EL (cell line): ENCODE results near the gene KIF24.
"Not testable (repeated sequence)": the region's sequence is repeated elsewhere in the genome, so short reads cannot be mapped to it uniquely, and the experiment has no call there.

Experiments used
- DNase-seq: peaks from one replicate; pipeline ENCODE4 v3.0.0-alpha.2; 2016

KIF24 gene

DNA sequence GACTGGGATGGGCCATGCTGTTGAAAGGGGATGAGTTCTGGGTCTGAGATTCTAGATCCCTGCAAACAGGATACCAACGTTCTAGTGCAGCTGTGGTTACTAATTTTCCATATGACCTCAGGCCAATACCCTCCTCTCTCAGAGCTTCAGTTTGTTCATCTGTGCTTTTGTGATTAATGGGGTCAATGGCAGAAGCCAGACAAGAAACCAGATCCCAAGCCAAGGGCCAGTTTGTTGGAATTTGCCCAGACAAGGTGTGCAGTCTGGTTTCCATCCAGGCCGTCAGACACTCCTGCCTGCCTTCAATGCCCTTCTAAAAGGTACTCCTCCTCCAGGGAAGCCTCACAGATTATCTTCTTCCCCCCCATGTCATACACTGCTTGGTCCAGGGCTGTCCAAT is 36.2 kb upstream of the KIF24 start:
- DNase-seq, result no peak

GRCh38 chr9:34363619-34364351 is 34.7 kb upstream of the KIF24 start:
- no peak for DNase-seq

DNA sequence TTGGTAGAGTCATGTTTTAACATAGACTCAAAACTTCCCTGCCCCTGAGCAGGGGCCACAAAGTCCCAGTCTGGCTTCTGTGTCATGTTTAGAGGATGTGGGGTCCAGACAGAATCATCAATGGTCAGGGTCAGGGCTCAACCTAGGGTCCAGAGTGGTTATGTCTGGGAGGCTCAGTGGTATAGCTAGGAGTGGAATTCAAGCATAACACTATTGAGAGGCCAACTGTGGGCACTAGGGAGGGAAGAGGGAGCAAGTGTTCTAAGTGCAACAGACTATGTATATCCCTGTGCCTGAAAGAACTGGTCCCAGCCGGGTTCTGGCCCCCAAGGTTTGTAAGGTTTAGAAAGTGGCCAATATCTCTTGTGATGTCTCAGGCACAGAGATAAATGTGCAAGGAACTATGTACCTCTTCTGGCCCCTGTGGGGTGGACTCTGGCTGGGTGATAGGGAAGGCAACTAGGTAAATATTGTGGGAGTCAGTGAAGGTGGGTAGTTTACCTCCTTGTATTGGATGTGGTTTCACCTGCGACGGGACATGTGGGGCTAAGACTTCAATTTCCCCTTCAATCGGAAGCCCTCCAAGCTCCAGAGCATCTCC is 33.6 kb upstream of the KIF24 start:
- DNase-seq, result no peak

DNA sequence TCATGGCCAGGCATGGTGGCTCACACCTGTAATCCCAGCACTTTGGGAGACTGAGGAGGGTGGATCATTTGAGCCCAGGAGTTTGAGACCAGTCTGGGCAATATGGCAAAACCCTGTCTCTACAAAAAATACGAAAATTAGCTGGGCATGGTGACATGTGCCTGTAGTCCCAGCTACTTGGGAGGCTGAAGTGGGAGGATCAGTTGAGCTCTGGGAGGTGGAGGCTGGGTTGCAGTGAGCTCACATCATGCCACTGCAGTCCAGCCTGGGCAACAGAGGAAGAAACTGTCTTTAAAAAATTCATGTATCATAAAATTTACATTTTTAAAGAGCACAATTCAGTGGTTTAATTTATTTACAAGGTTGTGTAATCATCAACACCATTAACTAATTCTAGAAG is 23.9 kb upstream of the KIF24 start:
- not testable (repeated sequence) for DNase-seq

- DNase-seq, result not testable (repeated sequence)
Observed at GRCh38 chr9:34352122-34352652, 23.1 kb upstream of the KIF24 start.

DNA sequence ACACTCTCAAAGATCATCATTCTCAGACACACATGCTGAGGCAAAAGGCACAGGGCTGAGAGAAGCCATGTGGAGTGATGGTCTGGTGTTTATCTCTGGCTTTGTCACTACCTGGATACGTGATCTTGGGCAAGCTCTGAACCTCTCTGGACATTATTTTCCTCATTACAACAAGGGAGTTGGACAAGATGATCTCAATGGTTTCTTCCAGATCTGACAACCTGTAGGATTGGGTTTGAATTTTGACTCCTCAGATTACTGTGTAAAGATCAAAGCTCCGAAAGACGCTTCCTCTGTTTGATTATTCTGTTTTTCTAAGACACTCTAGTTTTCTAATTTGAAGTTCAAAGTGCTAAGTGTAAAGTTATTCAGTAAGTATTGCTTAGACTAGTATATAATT is 20.3 kb upstream of the KIF24 start:
- no peak for DNase-seq

GRCh38 chr9:34347800-34348158 is 18.7 kb upstream of the KIF24 start:
- no peak for DNase-seq

DNA sequence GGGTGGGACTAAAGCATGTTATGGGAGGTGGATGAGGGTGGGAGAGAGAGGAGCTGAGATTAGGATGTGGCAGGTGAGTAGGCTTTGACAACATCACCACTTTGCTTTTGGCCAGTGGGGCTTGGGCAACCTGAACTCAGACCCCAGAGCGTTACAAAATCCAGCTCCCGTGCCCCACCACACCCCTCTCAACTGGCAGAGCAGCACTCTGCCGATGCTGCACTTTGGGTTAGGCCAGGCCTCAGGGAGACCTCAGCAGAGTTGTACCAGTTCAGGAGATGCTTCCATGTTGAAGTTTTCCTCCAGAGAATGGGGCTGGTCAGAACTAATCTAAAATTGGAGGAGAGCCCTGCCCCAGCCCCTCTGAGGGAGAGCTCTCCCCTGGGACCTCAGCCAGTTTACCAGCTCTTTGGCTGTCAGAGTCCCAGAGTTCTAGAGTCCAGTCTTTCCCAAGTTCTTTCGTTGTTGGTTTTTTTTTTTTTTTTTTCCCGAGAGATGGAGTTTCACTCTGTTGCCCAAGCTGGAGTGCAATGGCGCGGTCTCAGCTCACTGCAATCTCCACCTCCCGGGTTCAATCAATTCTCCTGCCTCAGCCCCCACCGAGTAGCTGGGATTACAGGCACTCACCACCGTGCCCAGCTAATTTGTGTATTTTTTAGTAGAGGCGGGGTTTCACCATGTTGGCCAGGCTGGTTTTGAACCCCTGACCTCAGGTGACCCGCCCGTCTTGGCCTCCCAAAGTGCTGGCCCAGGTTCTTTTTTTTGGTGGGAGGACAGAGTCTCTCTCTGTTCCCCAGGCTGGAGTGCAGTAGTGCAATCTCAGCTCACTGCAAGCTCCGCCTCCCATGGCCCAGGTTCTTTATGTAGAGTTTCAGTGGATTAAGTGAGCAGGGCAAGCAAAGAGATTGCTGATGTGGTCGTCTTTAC is 18.1 kb upstream of the KIF24 start:
- DNase-seq, result no peak

- no peak for DNase-seq
Observed at GRCh38 chr9:34343605-34344004, 14.5 kb upstream of the KIF24 start.

- no peak for DNase-seq
Observed at GRCh38 chr9:34343090-34343489, 14.0 kb upstream of the KIF24 start.

GRCh38 chr9:34341659-34342295 is 12.7 kb upstream of the KIF24 start:
- no peak for DNase-seq

DNA sequence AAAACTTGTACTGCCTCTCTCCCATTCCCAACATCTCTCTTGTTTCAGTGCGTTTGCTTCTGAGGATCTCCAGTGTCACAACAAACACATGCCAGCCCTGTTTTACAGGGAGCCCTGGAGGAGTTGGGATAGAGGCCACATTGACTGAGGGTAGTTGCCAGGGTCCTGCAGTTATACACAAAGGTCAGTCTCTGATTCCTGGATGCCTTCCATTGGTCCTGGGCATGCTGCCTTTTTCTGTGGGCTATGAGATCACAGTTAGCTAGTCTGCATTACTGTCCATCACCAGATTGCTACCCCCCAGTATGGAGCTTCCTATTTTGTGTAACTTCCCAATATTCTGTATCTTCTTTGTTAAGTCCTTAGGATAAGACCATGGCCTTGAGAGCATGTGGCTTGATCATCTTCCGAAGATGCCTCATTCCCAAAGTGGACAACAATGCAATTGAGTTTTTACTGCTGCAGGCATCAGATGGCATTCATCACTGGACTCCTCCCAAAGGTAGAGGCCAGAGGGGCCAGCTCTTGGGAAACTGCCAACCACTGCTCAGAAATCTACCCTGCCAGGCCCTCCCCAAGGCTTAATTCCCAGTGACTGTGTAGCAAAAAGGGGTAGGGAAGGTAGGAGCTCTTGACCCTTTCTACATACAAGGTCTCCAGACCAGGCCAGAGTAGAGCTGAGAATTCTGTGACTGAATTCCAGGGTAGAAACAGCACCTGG is 9.8 kb upstream of the KIF24 start:
- no peak for DNase-seq

GRCh38 chr9:34338079-34338478 is 9.0 kb upstream of the KIF24 start:
- DNase-seq, result not testable (repeated sequence)

GRCh38 chr9:34337403-34337802 is 8.3 kb upstream of the KIF24 start:
- no peak for DNase-seq

- DNase-seq, result no peak
Observed at GRCh38 chr9:34335376-34335775, 6.3 kb upstream of the KIF24 start.

GRCh38 chr9:34334916-34335315 is 5.8 kb upstream of the KIF24 start:
- no peak for DNase-seq

DNA sequence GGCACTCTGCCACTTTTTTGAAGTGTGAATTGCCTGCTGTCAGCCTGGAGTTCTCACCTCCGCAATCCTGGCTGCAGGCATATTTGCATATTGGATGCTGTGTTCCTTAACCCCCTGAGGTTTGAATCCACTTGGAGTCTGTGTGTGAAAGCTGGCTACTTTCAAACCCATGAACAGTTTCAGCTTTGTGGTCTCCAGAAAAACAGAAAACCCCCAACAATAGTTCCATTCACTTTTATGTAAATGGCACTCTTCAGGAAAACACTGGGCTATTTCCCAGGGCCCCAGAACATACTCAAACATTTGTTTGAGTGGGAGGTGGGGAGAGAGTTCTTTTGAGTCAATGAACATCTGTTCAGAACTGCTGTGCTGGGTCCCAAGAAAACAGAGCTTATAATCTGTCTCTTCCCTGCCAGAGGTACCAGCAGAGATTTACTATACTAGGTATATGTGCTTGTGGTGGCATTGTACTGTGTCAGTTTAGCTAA is 5.3 kb upstream of the KIF24 start:
- no peak for DNase-seq

GRCh38 chr9:34333836-34334235 is 4.8 kb upstream of the KIF24 start:
- DNase-seq, result no peak

GRCh38 chr9:34332076-34332964 is 3.3 kb upstream of the KIF24 start:
- DNase-seq, result peak; percentile 39

DNA sequence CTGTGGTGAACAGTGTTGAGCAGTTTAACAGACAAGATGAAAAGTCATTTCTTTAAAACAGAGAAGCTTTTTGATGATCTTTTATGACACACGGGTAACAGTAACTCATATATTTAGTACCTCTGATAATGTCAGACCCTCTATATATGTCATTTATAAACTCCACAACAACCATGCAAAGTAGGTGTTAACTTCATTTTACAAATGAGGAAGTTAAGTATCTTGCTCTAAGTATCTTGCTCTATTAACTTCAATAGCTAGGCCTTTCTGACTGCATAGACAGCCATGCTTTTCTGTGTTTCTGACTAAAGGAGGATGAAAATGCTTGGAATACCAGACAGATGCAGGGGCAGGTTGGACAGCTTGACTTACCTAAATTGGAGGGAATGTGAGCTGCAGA is 2.1 kb upstream of the KIF24 start:
- no peak for DNase-seq

DNA sequence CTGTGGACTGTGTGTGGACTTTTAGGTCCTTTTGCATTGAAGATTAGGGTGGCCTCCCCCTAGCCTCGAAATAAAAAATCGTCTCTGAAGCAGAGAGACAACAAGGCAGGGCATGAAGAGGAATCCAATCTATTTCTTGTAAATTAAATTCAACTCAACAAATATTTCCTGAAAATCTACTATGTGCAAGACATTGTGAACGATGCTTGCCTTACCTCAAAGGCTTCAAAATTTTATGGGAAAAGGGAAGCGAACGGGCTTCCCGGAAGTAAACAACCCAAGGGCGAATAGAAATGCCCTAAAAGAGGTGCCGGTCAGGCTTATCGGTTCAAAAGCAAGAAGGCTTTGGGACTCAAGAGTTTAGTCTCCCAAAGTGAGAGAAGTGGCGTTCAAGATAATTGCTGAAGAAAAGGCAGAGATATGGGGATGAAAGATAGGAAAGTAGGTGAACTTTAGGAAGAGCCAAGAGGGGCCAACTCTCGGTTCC is 525 bp downstream of the KIF24 start:
- no peak for DNase-seq
